Endothelial cell of umbilical vein (primary cell): ENCODE measurements around the gene CCR3. TPM values are rescaled to one million over a fixed set of nuclear protein-coding genes. Genes with fewer than 3 reads are reported as not detected.

Source experiments
- BruUV-seq: library from RNA; stranded (reverse); fragments of 400-500 nt; replicated peaks from 2 replicates; lab custom pipeline; 2021; lab: Mats Ljungman, UMichigan
- CTCF ChIA-PET: fragments of 300-600, 350-600 bp; sonication (Branson Sonifier 250); formaldehyde crosslinking; loops from one replicate; lab custom pipeline; 2021; ENCODE audit warnings: antibody characterized with exemption, inconsistent platforms; lab: Charles Lee
- POLR2A ChIA-PET: fragments of 300-600, 350-600 bp; sonication (Branson Sonifier 250); formaldehyde crosslinking; loops from one replicate; lab custom pipeline; 2021; ENCODE audit warnings: antibody characterized with exemption, inconsistent platforms; lab: Charles Lee
- DNase-seq: peaks from one replicate; pipeline ENCODE4 v3.0.0-alpha.2; 2011; ENCODE audit warnings: low read depth, low spot score
- FAIRE-seq: peaks from 2 replicates; lab custom pipeline; 2011; peaks lifted over from hg19 to GRCh38; lab: Jason Lieb, UNC
- H2AFZ ChIP-seq: 2 replicates; pipeline ENCODE4 v1.6.0; 2012; ENCODE audit warnings: low read depth, low read length, control low read depth, inconsistent platforms
- H3K27ac ChIP-seq: 2 replicates; pipeline ENCODE4 v1.5.1; 2011; ENCODE audit warnings: low read depth, mild to moderate bottlenecking, control low read depth, low read length, moderate library complexity; ENCODE audit not compliant: insufficient read depth
- H3K27me3 ChIP-seq, 2 experiments: 2 replicates each; pipeline versions ENCODE4 v1.6.0 to v1.6.1; 2011; ENCODE audit warnings: low read length in 2 of 2, mixed read lengths in 1 of 2; ENCODE audit not compliant: control insufficient read depth in 2 of 2, insufficient read depth in 2 of 2
- H3K36me3 ChIP-seq, 2 experiments: 2 replicates in 1 of 2; 3 replicates in 1 of 2; pipeline ENCODE4 v1.5.1; 2011; ENCODE audit warnings: low read length in 2 of 2, mild to moderate bottlenecking in 1 of 2, moderate library complexity in 1 of 2; ENCODE audit not compliant: control insufficient read depth in 2 of 2, insufficient read depth in 2 of 2; ENCODE audit errors: extremely low read depth in 1 of 2
- H3K4me1 ChIP-seq: 3 replicates; pipeline ENCODE4 v1.5.1; 2011; ENCODE audit warnings: mild to moderate bottlenecking, low read length; ENCODE audit not compliant: control insufficient read depth, insufficient read depth; ENCODE audit errors: extremely low read depth
- H3K4me2 ChIP-seq: 2 replicates; pipeline ENCODE4 v1.6.1; 2011; ENCODE audit warnings: low read length, control low read depth, mixed read lengths; ENCODE audit not compliant: insufficient read depth
- H3K4me3 ChIP-seq, 3 experiments: fragments of 200-600 bp in 1 of 3; sonication (generic), shearing (Covaris generic) in 1 of 3; replicated peaks in 1 of 3; 2 replicates each; pipeline ENCODE4 v1.5.1; 2011 to 2016; ENCODE audit warnings: control low read depth in 3 of 3, low read length in 3 of 3, mild to moderate bottlenecking in 2 of 3, inconsistent platforms in 1 of 3, low read depth in 1 of 3, moderate library complexity in 1 of 3; ENCODE audit not compliant: insufficient read depth in 1 of 3
- H3K79me2 ChIP-seq: 2 replicates; pipeline ENCODE4 v1.6.0; 2012; ENCODE audit warnings: low read length, inconsistent platforms; ENCODE audit not compliant: control insufficient read depth, insufficient read depth
- H3K9ac ChIP-seq: replicated peaks from 2 replicates; pipeline ENCODE3; 2011; ENCODE audit warnings: low read length, control low read depth; ENCODE audit not compliant: insufficient read depth; ENCODE audit errors: extremely low read depth
- H3K9me1 ChIP-seq: replicated peaks from 3 replicates; pipeline ENCODE4 v1.6.0; 2011; ENCODE audit warnings: mild to moderate bottlenecking, low read length; ENCODE audit not compliant: control insufficient read depth, insufficient read depth; ENCODE audit errors: extremely low read depth
- H3K9me3 ChIP-seq: replicated peaks from 2 replicates; pipeline ENCODE4 v1.5.1; 2012; ENCODE audit warnings: low read length, inconsistent platforms; ENCODE audit not compliant: control insufficient read depth, insufficient read depth
- H4K20me1 ChIP-seq: replicated peaks from 2 replicates; pipeline ENCODE3; 2011; ENCODE audit warnings: mild to moderate bottlenecking, low read length; ENCODE audit not compliant: control insufficient read depth, insufficient read depth; ENCODE audit errors: extremely low read depth
- EZH2 ChIP-seq: IDR thresholded peaks from 2 replicates; pipeline ENCODE4 v1.6.1; 2012; ENCODE audit warnings: borderline replicate concordance, low read depth, mild to moderate bottlenecking, moderate library complexity, low read length, inconsistent platforms; ENCODE audit not compliant: severe bottlenecking
- FOS ChIP-seq: IDR thresholded peaks from 2 replicates; pipeline ENCODE4 v1.6.1; 2011; ENCODE audit warnings: mild to moderate bottlenecking, low read length, moderate library complexity, borderline replicate concordance; ENCODE audit not compliant: insufficient read depth
- GATA2 ChIP-seq: IDR thresholded peaks from 2 replicates; pipeline ENCODE4 v1.7.0; 2011; ENCODE audit warnings: low read depth, mild to moderate bottlenecking, moderate library complexity, mixed read lengths, low read length; ENCODE audit not compliant: insufficient read length, insufficient read depth
- JUN ChIP-seq: IDR thresholded peaks from 2 replicates; pipeline ENCODE4 v1.6.1; 2011; ENCODE audit warnings: borderline replicate concordance, low read depth; ENCODE audit not compliant: insufficient read length, insufficient read depth
- MYC ChIP-seq: IDR thresholded peaks from one replicate; pipeline ENCODE4 v1.6.1; 2011; ENCODE audit warnings: mild to moderate bottlenecking, low read depth, low read length
- POLR2A ChIP-seq: IDR thresholded peaks from 2 replicates; pipeline ENCODE4 v1.6.1; 2012; ENCODE audit warnings: low read depth, mild to moderate bottlenecking, control low read depth, low read length
- POLR2AphosphoS5 ChIP-seq: IDR thresholded peaks from 2 replicates; pipeline ENCODE4 v1.6.1; 2012; ENCODE audit warnings: low read depth, mild to moderate bottlenecking, control low read depth, low read length, moderate library complexity; ENCODE audit not compliant: insufficient read depth
- dilution Hi-C: fragments of 300-500 bp; cut with MboI; formaldehyde crosslinking; loops from one replicate; pipeline ENCODE4 v1.15.0; 2019; ENCODE audit warnings: low sequenced_read_pairs; ENCODE audit not compliant: extremely low pct_ligation_motif_present
- intact Hi-C: fragments of 100-400 bp; cut with micrococcal nuclease; formaldehyde crosslinking; loops from one replicate; pipeline ENCODE4 v1.10.0; 2022
- polyA plus RNA-seq, 4 experiments: library from polyadenylated mRNA; depleted of rRNA in 3 of 4; stranded (reverse) in 3 of 4; unstranded in 1 of 4; fragments of >200 nt; gene quantifications; 2 replicates each; pipeline versions ENCODE4 v1.2.1 to v1.2.3, GENCODE V29; 2011 to 2012; ENCODE audit warnings: missing spikeins in 1 of 4
- total RNA-seq: library from RNA; stranded (reverse); gene quantifications from 2 replicates; pipeline ENCODE4 v1.2.3, GENCODE V29; 2021
- TF ChIP-seq, protein P1 (sequence below): IDR thresholded peaks from 2 replicates; pipeline ENCODE4 v1.6.1; 2011; ENCODE audit not compliant: insufficient read depth, insufficient read length
- TF ChIP-seq, protein P2 (sequence below), 2 donors: IDR thresholded peaks; 1 replicate in 1 of 2; 2 replicates in 1 of 2; pipeline ENCODE4 v1.5.1; 2011; ENCODE audit warnings: low read length in 2 of 2, mild to moderate bottlenecking in 2 of 2, moderate library complexity in 2 of 2, control low read depth in 1 of 2, inconsistent platforms in 1 of 2, low read depth in 1 of 2; ENCODE audit not compliant: insufficient read depth in 1 of 2; ENCODE audit errors: extremely low read depth in 1 of 2

CCR3 gene
- total and polyA plus RNA-seq, 2 donors (not counting 3 experiments of a cell fraction or from before 2014, with no cell fraction given): not detected

- Histone ChIP-seq H3K9ac (no peak overlapping the region), H3K79me2 (no peaks in the 10 kb centered on the region), H4K20me1 (no peaks in the 10 kb centered on the region), H3K4me3 (no peak overlapping the region), H3K27ac (no peak overlapping the region), H3K9me3 (no peaks in the 10 kb centered on the region), H3K27me3 (peaks cover 0 to 3% of the 10 kb centered on the region in 2 experiments), H3K4me1 (no peaks in the 10 kb centered on the region), H2AFZ (no peak overlapping the region), H3K36me3 (no peaks in the 10 kb centered on the region), H3K4me2 (no peak overlapping the region), H3K9me1 (no peaks in the 10 kb centered on the region)
- DNase-seq (no peak), FAIRE-seq (no peak)
- POLR2A ChIA-PET: no interaction called here
- CTCF ChIA-PET: no interaction called here
- dilution Hi-C loops (no loop called here), intact Hi-C loops (no loop called here)
- BruUV-seq: no TSS peak
- TF ChIP-seq POLR2AphosphoS5 (no peak), POLR2A (no peak), JUN (no peak), EZH2 (no peak), MYC (no peak), GATA2 (no peak), FOS (no peak)
- TF ChIP-seq, protein P1, sequence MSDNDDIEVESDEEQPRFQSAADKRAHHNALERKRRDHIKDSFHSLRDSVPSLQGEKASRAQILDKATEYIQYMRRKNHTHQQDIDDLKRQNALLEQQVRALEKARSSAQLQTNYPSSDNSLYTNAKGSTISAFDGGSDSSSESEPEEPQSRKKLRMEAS: no peak
- TF ChIP-seq, protein P2, sequence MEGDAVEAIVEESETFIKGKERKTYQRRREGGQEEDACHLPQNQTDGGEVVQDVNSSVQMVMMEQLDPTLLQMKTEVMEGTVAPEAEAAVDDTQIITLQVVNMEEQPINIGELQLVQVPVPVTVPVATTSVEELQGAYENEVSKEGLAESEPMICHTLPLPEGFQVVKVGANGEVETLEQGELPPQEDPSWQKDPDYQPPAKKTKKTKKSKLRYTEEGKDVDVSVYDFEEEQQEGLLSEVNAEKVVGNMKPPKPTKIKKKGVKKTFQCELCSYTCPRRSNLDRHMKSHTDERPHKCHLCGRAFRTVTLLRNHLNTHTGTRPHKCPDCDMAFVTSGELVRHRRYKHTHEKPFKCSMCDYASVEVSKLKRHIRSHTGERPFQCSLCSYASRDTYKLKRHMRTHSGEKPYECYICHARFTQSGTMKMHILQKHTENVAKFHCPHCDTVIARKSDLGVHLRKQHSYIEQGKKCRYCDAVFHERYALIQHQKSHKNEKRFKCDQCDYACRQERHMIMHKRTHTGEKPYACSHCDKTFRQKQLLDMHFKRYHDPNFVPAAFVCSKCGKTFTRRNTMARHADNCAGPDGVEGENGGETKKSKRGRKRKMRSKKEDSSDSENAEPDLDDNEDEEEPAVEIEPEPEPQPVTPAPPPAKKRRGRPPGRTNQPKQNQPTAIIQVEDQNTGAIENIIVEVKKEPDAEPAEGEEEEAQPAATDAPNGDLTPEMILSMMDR (IDR thresholded peaks at IDR 0.05; ENCODE audit: extremely low read depth in 1 of 2, insufficient read depth in 1 of 2, low read depth in 1 of 2, low read length in 2 of 2): no peak
Observed at GRCh38 chr3:46272028-46272451, 29.8 kb downstream of the CCR3 start.
